Uterus (tissue), 4 donors: Measurements from ENCODE around the gene GPR173. TPM values are rescaled to one million over a fixed set of nuclear protein-coding genes. Genes with fewer than 3 reads are reported as not detected.

ENCODE experiments used
- DNase-seq, 2 donors: peaks; one replicate each; pipeline ENCODE4 v3.0.0-alpha.2; 2019 to 2020
- H3K27ac ChIP-seq, 2 donors: fragments of 200-600 bp; sonication (generic); 1 replicate in 1 of 2; 2 replicates in 1 of 2; pipeline ENCODE4 v1.5.1; 2016 to 2018
- H3K27me3 ChIP-seq, 2 donors: fragments of 200-600 bp; sonication (generic); one replicate each; pipeline ENCODE4 v1.5.1; 2018 to 2019; ENCODE audit warnings: control low read depth in 1 of 2
- H3K36me3 ChIP-seq, 2 donors: fragments of 200-600 bp; sonication (generic); one replicate each; pipeline ENCODE4 v1.5.1; 2019; ENCODE audit warnings: control low read depth in 1 of 2
- H3K4me1 ChIP-seq, 2 donors: fragments of 200-600 bp; sonication (generic); one replicate each; pipeline ENCODE4 v1.5.1; 2018 to 2019; ENCODE audit warnings: control low read depth in 1 of 2
- H3K4me3 ChIP-seq, 2 donors: fragments of 200-600 bp; sonication (generic); 1 replicate in 1 of 2; 2 replicates in 1 of 2; pipeline ENCODE4 v1.5.1; 2018 to 2019; ENCODE audit warnings: mild to moderate bottlenecking in 1 of 2
- H3K9me3 ChIP-seq, 2 donors: fragments of 200-600 bp; sonication (generic); one replicate each; pipeline ENCODE4 v1.5.1; 2019; ENCODE audit warnings: control low read depth in 1 of 2
- CTCF ChIP-seq, 4 experiments: fragments of 200-600 bp in 2 of 4; fragments of 450-650 bp in 2 of 4; sonication (generic) in 2 of 4; IDR thresholded peaks; one replicate each; pipeline ENCODE4 v1.5.1; 2016 to 2019; ENCODE audit warnings: antibody characterized with exemption in 4 of 4, mild to moderate bottlenecking in 2 of 4, moderate library complexity in 1 of 4
- POLR2A ChIP-seq, 2 donors: fragments of 450-650 bp; IDR thresholded peaks; one replicate each; pipeline ENCODE4 v1.6.1; 2016; ENCODE audit warnings: antibody characterized with exemption in 2 of 2, mild to moderate bottlenecking in 1 of 2, moderate library complexity in 1 of 2
- intact Hi-C: fragments of 100-400 bp; cut with DNase I; formaldehyde crosslinking; loops from one replicate; pipeline ENCODE4 v1.15.1; 2023; ENCODE audit warnings: low total_unique reads
- total RNA-seq, 4 donors: library from RNA; depleted of rRNA in 3 of 4; stranded (reverse); fragments of >200 nt in 3 of 4; gene quantifications; one replicate each; pipeline versions ENCODE4 v1.1.0 to v1.2.4, GENCODE V29; 2014 to 2023
- donor health status: DM: yes; HTN: yes; CAD: no.

Gene GPR173, protein sequence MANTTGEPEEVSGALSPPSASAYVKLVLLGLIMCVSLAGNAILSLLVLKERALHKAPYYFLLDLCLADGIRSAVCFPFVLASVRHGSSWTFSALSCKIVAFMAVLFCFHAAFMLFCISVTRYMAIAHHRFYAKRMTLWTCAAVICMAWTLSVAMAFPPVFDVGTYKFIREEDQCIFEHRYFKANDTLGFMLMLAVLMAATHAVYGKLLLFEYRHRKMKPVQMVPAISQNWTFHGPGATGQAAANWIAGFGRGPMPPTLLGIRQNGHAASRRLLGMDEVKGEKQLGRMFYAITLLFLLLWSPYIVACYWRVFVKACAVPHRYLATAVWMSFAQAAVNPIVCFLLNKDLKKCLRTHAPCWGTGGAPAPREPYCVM
- total RNA-seq = 1 to 10 TPM in 2 of 4 donors, under 1 TPM in 2; 0.51 to 9.2 (median 4.5) TPM

GRCh38 chrX:53048169-53049126 is at the start of gene GPR173:
Gene GPR173, plus strand, starts transcription at chrX:53048789. Its CDS starts 27,833 bp downstream, at chrX:53076622.
- intact Hi-C loops = no loop called here
- Histone ChIP-seq H3K9me3 (no peaks in the 10 kb centered on the region), H3K4me1 (no peaks in the 10 kb centered on the region), H3K27ac (peak within 1 kb of the TSS; percentile 51 to 54), H3K4me3 (peak within 1 kb of the TSS; percentile 44 to 46), H3K36me3 (no peaks in the 10 kb centered on the region), H3K27me3 (no peaks in the 10 kb centered on the region)
- TF ChIP-seq POLR2A (IDR thresholded peaks at IDR 0.05) (no peak), CTCF (IDR thresholded peaks at IDR 0.05) (no peak)
- peak; percentile 50 to 60 for DNase-seq

GRCh38 chrX:53000447-53001135 is 48.0 kb upstream of the GPR173 start:
- no peak overlapping the region for H3K4me3 ChIP-seq
- no peak overlapping the region for H3K27ac ChIP-seq
- H3K4me1 ChIP-seq = no peaks in the 10 kb centered on the region
- no peaks in the 10 kb centered on the region for H3K9me3 ChIP-seq
- TF ChIP-seq POLR2A (IDR thresholded peaks at IDR 0.05) = no peak
- no peak for TF ChIP-seq CTCF (IDR thresholded peaks at IDR 0.05)
- intact Hi-C loops = no loop called here
- no peak for DNase-seq
- no peaks in the 10 kb centered on the region for H3K36me3 ChIP-seq
- H3K27me3 ChIP-seq = no peaks in the 10 kb centered on the region

DNA sequence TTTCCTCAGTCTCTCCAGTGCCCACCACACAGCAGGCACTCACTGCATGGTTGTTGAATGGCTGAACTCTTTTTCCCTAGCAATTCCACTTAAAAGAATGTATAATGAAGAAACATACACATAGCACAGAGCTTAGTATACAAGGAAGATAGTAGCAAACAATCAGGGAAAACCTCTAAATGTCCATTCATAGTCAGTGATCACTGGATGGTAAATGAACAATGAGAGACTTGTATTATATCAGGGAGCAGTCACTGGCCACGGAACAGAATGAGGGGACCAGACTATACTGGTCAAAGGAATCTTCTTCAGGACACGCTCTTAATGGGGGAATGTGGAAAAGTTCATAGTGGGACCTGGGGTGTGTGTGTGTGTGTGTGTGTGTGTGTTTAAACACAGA is 46.6 kb upstream of the GPR173 start:
- Histone ChIP-seq H3K27ac (no peak overlapping the region), H3K27me3 (no peaks in the 10 kb centered on the region), H3K4me1 (no peaks in the 10 kb centered on the region), H3K36me3 (no peaks in the 10 kb centered on the region), H3K9me3 (no peaks in the 10 kb centered on the region), H3K4me3 (no peak overlapping the region)
- TF ChIP-seq POLR2A (IDR thresholded peaks at IDR 0.05) = no peak
- no peak for TF ChIP-seq CTCF (IDR thresholded peaks at IDR 0.05)
- DNase-seq = no peak
- intact Hi-C loops = no loop called here

DNA sequence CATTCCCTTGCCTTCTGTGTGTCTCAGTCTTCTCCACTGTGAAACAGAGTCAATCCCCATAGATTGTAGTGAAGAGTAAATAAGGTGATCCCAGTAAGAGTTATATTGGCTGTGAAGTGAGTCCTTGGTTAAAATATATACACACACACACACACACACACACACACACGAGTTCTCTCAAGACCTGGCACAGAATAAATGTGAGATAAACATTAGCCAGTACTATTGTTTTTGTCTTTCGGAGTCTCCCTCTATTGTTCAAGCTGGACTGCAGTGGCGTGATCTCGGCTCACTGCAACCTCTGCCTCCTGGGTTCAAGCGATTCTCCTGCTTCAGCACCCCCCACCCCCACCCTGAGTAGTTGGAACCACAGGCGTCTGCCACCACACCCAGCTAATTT is 45.5 kb upstream of the GPR173 start:
- no peaks in the 10 kb centered on the region for H3K4me1 ChIP-seq
- H3K4me3 ChIP-seq = no peak overlapping the region
- no peaks in the 10 kb centered on the region for H3K27me3 ChIP-seq
- TF ChIP-seq POLR2A (IDR thresholded peaks at IDR 0.05) (no peak), CTCF (IDR thresholded peaks at IDR 0.05) (no peak)
- no peak overlapping the region for H3K27ac ChIP-seq
- no peak for DNase-seq
- H3K9me3 ChIP-seq = no peaks in the 10 kb centered on the region
- intact Hi-C loops = no loop called here
- no peaks in the 10 kb centered on the region for H3K36me3 ChIP-seq
